Urinary bladder (tissue), 4 donors: ENCODE results near the gene SEPTIN14. TPM values are rescaled to one million over a fixed set of nuclear protein-coding genes. Genes with fewer than 3 reads are reported as not detected.
"Not testable (repeated sequence)": the region's sequence is repeated elsewhere in the genome, so short reads cannot be mapped to it uniquely, and the experiment has no call there.

ENCODE experiments used
- DNase-seq: peaks from one replicate; pipeline ENCODE4 v3.0.0-alpha.2; 2015; ENCODE audit errors: extremely low spot score
- H3K27ac ChIP-seq: one replicate; pipeline ENCODE4 v1.5.1; 2013; ENCODE audit warnings: low read depth, mild to moderate bottlenecking, moderate library complexity
- H3K36me3 ChIP-seq: one replicate; pipeline ENCODE4 v1.6.1; 2013; ENCODE audit warnings: mild to moderate bottlenecking, moderate library complexity; ENCODE audit not compliant: insufficient read depth
- H3K4me1 ChIP-seq: one replicate; pipeline ENCODE4 v1.6.1; 2013; ENCODE audit warnings: mild to moderate bottlenecking, moderate library complexity; ENCODE audit not compliant: insufficient read depth
- H3K4me3 ChIP-seq: one replicate; pipeline ENCODE4 v1.5.1; 2013; ENCODE audit warnings: low read depth, low read length
- WGBS: extraction: QIAGEN DNeasy Blood & Tissue Kit; methylation state at CpG from one replicate; pipeline ENCODE4 v1.1.7; 2013; 5-methylcytosine and 5-hydroxymethylcytosine counted together
- polyA plus RNA-seq: library from polyadenylated mRNA; stranded (reverse); fragments of 200-250 nt; gene quantifications from one replicate; pipeline ENCODE4 v1.2.3, GENCODE V29; 2013
- total RNA-seq: library from RNA; depleted of rRNA; stranded (reverse); fragments of >200 nt; gene quantifications from one replicate; pipeline ENCODE4 v1.2.3, GENCODE V29; 2014
- donor health status: healthy with polysubstance abuse.
- donor health status: healthy.

Gene SEPTIN14
- total RNA-seq (not detected), polyA plus RNA-seq (not detected)

- WGBS: 75% methylated on average over 2 of the region's 2 CpGs
Observed at GRCh38 chr7:55862652-55863051, at the start of gene SEPTIN14. TSS of gene SEPTIN14 (minus strand) at chr7:55862752. CDS start at chr7:55861996, 756 bp downstream.

GRCh38 chr7:55903985-55904759 lies 41.6 kb upstream of the SEPTIN14 start:
- WGBS: 76% methylated on average over 8 of the region's 8 CpGs
- no peak for DNase-seq
- no peak overlapping the region for H3K4me3 ChIP-seq
- H3K4me1 ChIP-seq: no peaks in the 10 kb centered on the region
- H3K27ac ChIP-seq: no peak overlapping the region
- no peaks in the 10 kb centered on the region for H3K36me3 ChIP-seq

More at GRCh38 chr7:55862652-55863051, at the start of gene SEPTIN14:
- H3K4me3 ChIP-seq, H3K27ac ChIP-seq, DNase-seq, H3K36me3 ChIP-seq, H3K4me1 ChIP-seq: not testable (repeated sequence)

GRCh38 chr7:55901059-55901458 lies 38.5 kb upstream of the SEPTIN14 start:
- H3K27ac ChIP-seq, H3K4me1 ChIP-seq, DNase-seq, H3K4me3 ChIP-seq, H3K36me3 ChIP-seq: not testable (repeated sequence)
- 99% methylated on average over 1 of the region's 1 CpG for WGBS

GRCh38 chr7:55898287-55898686 lies 35.7 kb upstream of the SEPTIN14 start:
- no peak overlapping the region for H3K4me3 ChIP-seq
- H3K27ac ChIP-seq: no peak overlapping the region
- no peaks in the 10 kb centered on the region for H3K4me1 ChIP-seq
- WGBS: 90% methylated on average over 4 of the region's 4 CpGs
- H3K36me3 ChIP-seq: no peaks in the 10 kb centered on the region
- DNase-seq: no peak

GRCh38 chr7:55895021-55895420 lies 32.5 kb upstream of the SEPTIN14 start:
- no peak overlapping the region for H3K27ac ChIP-seq
- 96% methylated on average over 4 of the region's 4 CpGs for WGBS
- no peaks in the 10 kb centered on the region for H3K4me1 ChIP-seq
- no peak for DNase-seq
- no peak overlapping the region for H3K4me3 ChIP-seq
- no peaks in the 10 kb centered on the region for H3K36me3 ChIP-seq

GRCh38 chr7:55893940-55894339 lies 31.4 kb upstream of the SEPTIN14 start:
- Histone ChIP-seq H3K36me3 (no peaks in the 10 kb centered on the region), H3K27ac (no peak overlapping the region), H3K4me1 (no peaks in the 10 kb centered on the region), H3K4me3 (no peak overlapping the region)
- no peak for DNase-seq

- not testable (repeated sequence) for H3K27ac ChIP-seq, H3K36me3 ChIP-seq, H3K4me1 ChIP-seq, DNase-seq
- peak overlapping the region; percentile 89 for H3K4me3 ChIP-seq
- 70% methylated on average over 10 of the region's 10 CpGs for WGBS
Observed at GRCh38 chr7:55888378-55888777, 25.8 kb upstream of the SEPTIN14 start.

GRCh38 chr7:55887821-55888247 lies 25.3 kb upstream of the SEPTIN14 start:
- Histone ChIP-seq H3K4me3 (peak overlapping the region; percentile 89), H3K4me1 (no peaks in the 10 kb centered on the region), H3K36me3 (no peaks in the 10 kb centered on the region), H3K27ac (no peak overlapping the region)
- WGBS: under 1% methylated on average over 15 of the region's 38 CpGs
- DNase-seq: peak; percentile 0

- WGBS: 81% methylated on average over 3 of the region's 3 CpGs
- H3K4me1 ChIP-seq: no peaks in the 10 kb centered on the region
- no peaks in the 10 kb centered on the region for H3K36me3 ChIP-seq
- no peak for DNase-seq
- no peak overlapping the region for H3K4me3 ChIP-seq
- H3K27ac ChIP-seq: no peak overlapping the region
Observed at GRCh38 chr7:55884321-55884720, 21.8 kb upstream of the SEPTIN14 start.

- no peak for DNase-seq
- Histone ChIP-seq H3K36me3 (no peaks in the 10 kb centered on the region), H3K4me3 (no peak overlapping the region), H3K4me1 (no peaks in the 10 kb centered on the region), H3K27ac (no peak overlapping the region)
- WGBS: 86% methylated on average over 3 of the region's 3 CpGs
Observed at GRCh38 chr7:55878691-55879090, 16.1 kb upstream of the SEPTIN14 start.

GRCh38 chr7:55877308-55877707 lies 14.8 kb upstream of the SEPTIN14 start:
- 88% methylated on average over 6 of the region's 6 CpGs for WGBS
- Histone ChIP-seq H3K27ac (no peak overlapping the region), H3K4me1 (no peaks in the 10 kb centered on the region), H3K4me3 (no peak overlapping the region), H3K36me3 (no peaks in the 10 kb centered on the region)
- DNase-seq: no peak

- 76% methylated on average over 3 of the region's 3 CpGs for WGBS
- Histone ChIP-seq H3K27ac (no peak overlapping the region), H3K4me1 (no peaks in the 10 kb centered on the region), H3K36me3 (no peaks in the 10 kb centered on the region), H3K4me3 (no peak overlapping the region)
- no peak for DNase-seq
Observed at GRCh38 chr7:55873765-55874164, 11.2 kb upstream of the SEPTIN14 start.

GRCh38 chr7:55871932-55872485 lies 9.5 kb upstream of the SEPTIN14 start:
- 90% methylated on average over 8 of the region's 8 CpGs for WGBS

GRCh38 chr7:55868989-55869388 lies 6.4 kb upstream of the SEPTIN14 start:
- H3K27ac ChIP-seq, DNase-seq, H3K4me1 ChIP-seq, H3K36me3 ChIP-seq, H3K4me3 ChIP-seq: not testable (repeated sequence)
- 72% methylated on average over 6 of the region's 7 CpGs for WGBS

More at GRCh38 chr7:55871932-55872485, 9.5 kb upstream of the SEPTIN14 start:
- no peak for DNase-seq
- H3K36me3 ChIP-seq: no peaks in the 10 kb centered on the region
- no peak overlapping the region for H3K4me3 ChIP-seq
- H3K27ac ChIP-seq: no peak overlapping the region
- no peaks in the 10 kb centered on the region for H3K4me1 ChIP-seq
